Progenitor cell of endocrine pancreas (in vitro differentiated cells): ENCODE results near the gene PIGB. TPM values are rescaled to one million over a fixed set of nuclear protein-coding genes. Genes with fewer than 3 reads are reported as not detected.
A peak's percentile ranks its signal among the peaks of the same experiment; 100 is the strongest.

Source experiments
- DNase-seq: peaks from one replicate; pipeline ENCODE4 v3.0.0; 2021; ENCODE audit warnings: low spot score; ENCODE audit not compliant: unreplicated experiment
- H3K27ac Mint-ChIP-seq: 2 replicates; pipeline ENCODE4 v1.8.0; 2021; ENCODE audit warnings: mild to moderate bottlenecking, moderate library complexity, mixed read lengths
- H3K27me3 Mint-ChIP-seq: 2 replicates; pipeline ENCODE4 v1.8.0; 2021; ENCODE audit warnings: mixed read lengths
- H3K36me3 Mint-ChIP-seq: 2 replicates; pipeline ENCODE4 v1.8.0; 2022; ENCODE audit warnings: mixed read lengths; ENCODE audit not compliant: insufficient read depth
- H3K4me1 Mint-ChIP-seq: 2 replicates; pipeline ENCODE4 v1.8.0; 2021; ENCODE audit warnings: low read depth, mixed read lengths
- H3K4me3 Mint-ChIP-seq: 2 replicates; pipeline ENCODE4 v1.8.0; 2021; ENCODE audit warnings: low read depth, mild to moderate bottlenecking, moderate library complexity, mixed read lengths
- H3K9me3 Mint-ChIP-seq: 2 replicates; pipeline ENCODE4 v1.8.0; 2021; ENCODE audit warnings: low read depth, mixed read lengths
- CTCF ChIP-seq: fragments of 200-600 bp; sonication (generic); IDR thresholded peaks from one replicate; pipeline ENCODE4 v1.5.0; 2021; ENCODE audit warnings: antibody characterized with exemption, mild to moderate bottlenecking; ENCODE audit not compliant: unreplicated experiment
- long read RNA-seq: library from polyadenylated mRNA; unstranded; transcript quantifications from one replicate; pipeline ENCODE4 v2.0.0, GENCODE V29; 2020
- total RNA-seq: library from RNA; stranded (reverse); gene quantifications from 2 replicates; pipeline ENCODE4 v1.2.1, GENCODE V29; 2021

Gene PIGB
- 16.2 and 17.6 TPM in 2 replicates for total RNA-seq
- long read RNA-seq, transcript PIGB-202 (12 exons, 1,668 nt): major isoform, 28 of 58 reads
- long read RNA-seq, partial matches to known transcripts: 5 of 58 reads
- long read RNA-seq, other reads (novel, unspliced or antisense): 25 of 58 reads

GRCh38 chr15:55318588-55319494 is at the start of gene PIGB, which contains the start of gene PIGBOS1:
PIGB (plus strand) TSS chr15:55319222; CDS start chr15:55319251, 29 bp downstream.
PIGBOS1 (minus strand) TSS chr15:55319123; CDS start chr15:55317792, 1,331 bp downstream.
- H3K36me3 Mint-ChIP-seq: peaks cover 6% of the 10 kb centered on the region
- H3K9me3 Mint-ChIP-seq: no peaks in the 10 kb centered on the region

DNA sequence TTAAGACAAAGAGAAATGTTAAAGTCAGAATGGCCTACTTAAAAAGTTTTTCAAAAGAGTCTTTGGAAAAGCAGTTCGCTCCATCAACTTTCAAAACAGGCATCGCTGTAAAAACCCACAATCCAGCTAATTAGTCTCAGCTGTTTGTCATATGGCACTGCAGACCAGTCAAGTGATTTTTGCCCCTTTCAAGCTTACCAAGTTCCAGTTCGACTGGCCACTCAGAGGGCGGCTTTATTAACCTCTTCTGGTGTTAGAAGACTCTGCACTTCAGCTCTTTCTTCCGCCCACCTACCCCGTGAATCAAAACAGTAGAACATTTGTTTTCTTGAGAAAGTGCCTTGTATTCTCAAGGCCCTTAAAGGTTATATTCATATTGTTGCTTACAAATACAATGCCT is 48.7 kb upstream of the PIGB start:
- no peak for TF ChIP-seq CTCF
- Mint-ChIP-seq H3K4me3 (no peak overlapping the region), H3K4me1 (peaks cover 11% of the 10 kb centered on the region), H3K9me3 (peaks cover 8% of the 10 kb centered on the region), H3K27me3 (no peaks in the 10 kb centered on the region), H3K36me3 (no peaks in the 10 kb centered on the region), H3K27ac (no peak overlapping the region)
- DNase-seq: no peak

More at GRCh38 chr15:55318588-55319494, at the start of gene PIGB, which contains the start of gene PIGBOS1:
- Mint-ChIP-seq H3K27me3 (no peaks in the 10 kb centered on the region), H3K27ac (peak within 1 kb of the TSS; percentile 98), H3K4me3 (peak within 1 kb of the TSS; percentile 96), H3K4me1 (peaks cover 3% of the 10 kb centered on the region)
- peak; percentile 53 for DNase-seq
- peak; percentile 19 for TF ChIP-seq CTCF

GRCh38 chr15:55276324-55276723 is 42.7 kb upstream of the PIGB start:
- TF ChIP-seq CTCF: no peak
- H3K27ac Mint-ChIP-seq: no peak overlapping the region
- H3K4me3 Mint-ChIP-seq: no peak overlapping the region
- H3K27me3 Mint-ChIP-seq: no peaks in the 10 kb centered on the region
- H3K36me3 Mint-ChIP-seq: no peaks in the 10 kb centered on the region
- H3K9me3 Mint-ChIP-seq: peaks cover 8% of the 10 kb centered on the region
- H3K4me1 Mint-ChIP-seq: no peaks in the 10 kb centered on the region
- DNase-seq: no peak

GRCh38 chr15:55277116-55277564 is 41.9 kb upstream of the PIGB start:
- Mint-ChIP-seq H3K27ac (no peak overlapping the region), H3K27me3 (no peaks in the 10 kb centered on the region), H3K4me3 (no peak overlapping the region), H3K9me3 (peaks cover 8% of the 10 kb centered on the region), H3K36me3 (no peaks in the 10 kb centered on the region), H3K4me1 (no peaks in the 10 kb centered on the region)
- TF ChIP-seq CTCF: no peak
- no peak for DNase-seq

- H3K4me3 Mint-ChIP-seq: no peak overlapping the region
- no peak overlapping the region for H3K27ac Mint-ChIP-seq
- peaks cover 8% of the 10 kb centered on the region for H3K9me3 Mint-ChIP-seq
- no peaks in the 10 kb centered on the region for H3K4me1 Mint-ChIP-seq
- no peaks in the 10 kb centered on the region for H3K36me3 Mint-ChIP-seq
- H3K27me3 Mint-ChIP-seq: no peaks in the 10 kb centered on the region
- TF ChIP-seq CTCF: no peak
- no peak for DNase-seq
Measured at GRCh38 chr15:55277715-55278114, 41.3 kb upstream of the PIGB start.
